OCI-LY1 (cell line): Measurements from ENCODE around the gene TSC22D2.

Experiments used
- EZH2 ChIP-seq: fragments of 200-600 bp; sonication (generic), shearing (Covaris generic); IDR thresholded peaks from 2 replicates; pipeline ENCODE4 v1.8.0; 2017; ENCODE audit warnings: borderline replicate concordance, mixed run types, mild to moderate bottlenecking, antibody characterized with exemption, low read length, moderate library complexity, mixed read lengths
- TF ChIP-seq, protein P1 (sequence below): fragments of 200-600 bp; sonication (generic), shearing (Covaris generic); IDR thresholded peaks from 2 replicates; pipeline ENCODE4 v1.5.1; 2017; ENCODE audit warnings: mild to moderate bottlenecking, antibody characterized with exemption, low read length, moderate library complexity, mixed read lengths

- TF ChIP-seq, protein P1, sequence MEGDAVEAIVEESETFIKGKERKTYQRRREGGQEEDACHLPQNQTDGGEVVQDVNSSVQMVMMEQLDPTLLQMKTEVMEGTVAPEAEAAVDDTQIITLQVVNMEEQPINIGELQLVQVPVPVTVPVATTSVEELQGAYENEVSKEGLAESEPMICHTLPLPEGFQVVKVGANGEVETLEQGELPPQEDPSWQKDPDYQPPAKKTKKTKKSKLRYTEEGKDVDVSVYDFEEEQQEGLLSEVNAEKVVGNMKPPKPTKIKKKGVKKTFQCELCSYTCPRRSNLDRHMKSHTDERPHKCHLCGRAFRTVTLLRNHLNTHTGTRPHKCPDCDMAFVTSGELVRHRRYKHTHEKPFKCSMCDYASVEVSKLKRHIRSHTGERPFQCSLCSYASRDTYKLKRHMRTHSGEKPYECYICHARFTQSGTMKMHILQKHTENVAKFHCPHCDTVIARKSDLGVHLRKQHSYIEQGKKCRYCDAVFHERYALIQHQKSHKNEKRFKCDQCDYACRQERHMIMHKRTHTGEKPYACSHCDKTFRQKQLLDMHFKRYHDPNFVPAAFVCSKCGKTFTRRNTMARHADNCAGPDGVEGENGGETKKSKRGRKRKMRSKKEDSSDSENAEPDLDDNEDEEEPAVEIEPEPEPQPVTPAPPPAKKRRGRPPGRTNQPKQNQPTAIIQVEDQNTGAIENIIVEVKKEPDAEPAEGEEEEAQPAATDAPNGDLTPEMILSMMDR, result no peak
- TF ChIP-seq EZH2, result no peak
These were observed 14.4 kb upstream of the TSC22D2 start for GRCh38 chr3:150393745-150394144.
